NCI-H82 (cell line): ENCODE measurements around the gene DYNC1I1.
A peak's percentile ranks its signal among the peaks of the same experiment; 100 is the strongest.

Experiments
- DNase-seq: peaks from one replicate; lab custom pipeline; 2025; lab: John Stamatoyannopoulos, UW

DYNC1I1 gene

DNA sequence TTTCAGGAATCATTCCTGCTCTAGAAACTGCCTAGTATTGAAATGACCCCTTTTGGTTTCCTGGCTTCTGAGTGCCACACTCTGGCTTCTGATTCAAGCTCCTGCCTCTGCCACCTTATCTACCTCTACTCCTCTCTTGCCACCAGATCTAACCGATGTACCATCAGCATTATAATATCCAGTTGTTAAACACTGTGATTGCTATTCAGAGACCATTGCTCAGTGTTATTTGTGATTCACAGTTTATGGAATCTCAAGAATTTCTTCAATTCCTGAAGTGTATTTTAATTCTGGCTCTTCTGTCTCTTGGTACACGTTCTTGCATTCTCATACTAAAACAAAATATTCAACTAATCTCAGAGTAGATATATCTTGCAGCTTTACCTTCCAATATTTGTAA lies 88.7 kb downstream of the DYNC1I1 start:
- DNase-seq, result no peak

DNA sequence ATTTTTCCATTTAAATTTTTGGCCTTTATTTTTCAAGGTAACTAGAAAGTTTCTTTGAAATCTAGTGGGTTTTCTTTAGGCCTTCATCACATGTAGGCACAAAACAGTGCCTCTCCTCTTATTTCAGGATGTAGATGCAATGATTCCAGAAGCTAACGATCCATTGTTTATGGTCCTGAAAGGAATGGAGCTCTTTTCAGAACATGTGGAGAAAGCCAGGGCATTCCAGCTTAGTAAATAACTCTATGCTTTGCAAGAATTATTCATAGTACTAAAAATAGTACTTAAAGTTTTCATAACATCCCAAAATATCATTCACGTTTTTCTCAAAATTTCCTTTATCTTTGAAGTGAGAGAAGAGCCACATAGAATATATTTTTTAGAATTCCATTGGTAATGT lies 91.3 kb downstream of the DYNC1I1 start:
- no peak for DNase-seq

DNA sequence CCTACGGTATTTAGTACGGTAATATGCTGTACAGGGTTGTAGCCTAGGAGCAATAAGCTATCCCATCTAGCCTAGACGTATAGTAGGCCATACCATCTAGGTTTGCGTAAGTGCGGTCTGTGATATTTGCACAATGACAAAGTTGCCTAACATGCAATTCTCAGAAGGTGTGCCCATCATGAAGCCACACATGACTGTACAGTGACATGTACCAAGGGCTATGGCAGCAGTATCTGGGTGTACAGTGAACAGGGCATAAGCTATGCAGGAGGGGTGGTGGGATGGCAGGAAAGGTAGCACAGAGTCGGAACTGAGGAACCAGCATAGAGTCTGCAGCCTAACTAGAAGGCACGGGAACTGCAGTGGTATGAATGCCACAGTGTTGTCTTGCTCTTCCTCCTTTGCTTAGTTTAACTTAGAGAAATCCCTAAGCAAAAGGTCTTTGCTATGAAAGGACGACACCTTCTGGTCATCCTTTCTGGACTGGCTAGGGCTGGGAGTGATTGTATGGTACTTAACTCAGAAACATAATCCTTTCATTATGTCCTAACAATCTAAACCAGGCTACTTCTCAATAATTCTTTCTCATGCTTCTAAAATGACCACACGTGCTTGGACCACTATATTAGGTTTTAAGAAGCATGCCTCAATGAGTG lies 93.5 kb downstream of the DYNC1I1 start:
- peak; percentile 62 for DNase-seq

DNA sequence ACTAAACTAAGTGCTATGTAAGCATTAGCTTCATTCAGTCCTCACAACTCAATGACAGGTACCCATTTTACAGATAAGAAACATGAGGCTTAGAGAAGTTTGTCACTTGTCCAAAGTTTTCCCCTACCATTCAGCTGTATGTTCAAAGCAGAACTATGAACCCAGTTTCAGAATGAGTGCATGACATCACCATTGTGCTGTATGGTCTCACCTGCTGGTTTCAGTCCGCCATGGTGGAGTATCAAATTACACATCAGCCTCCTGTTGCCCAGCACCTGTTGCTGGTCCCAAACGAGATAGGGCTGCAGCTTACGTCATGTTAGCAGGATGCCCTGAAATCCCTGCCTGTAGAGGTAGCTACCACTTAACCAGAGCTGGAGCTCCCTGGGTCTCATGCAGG lies 95.0 kb downstream of the DYNC1I1 start:
- no peak for DNase-seq

DNA sequence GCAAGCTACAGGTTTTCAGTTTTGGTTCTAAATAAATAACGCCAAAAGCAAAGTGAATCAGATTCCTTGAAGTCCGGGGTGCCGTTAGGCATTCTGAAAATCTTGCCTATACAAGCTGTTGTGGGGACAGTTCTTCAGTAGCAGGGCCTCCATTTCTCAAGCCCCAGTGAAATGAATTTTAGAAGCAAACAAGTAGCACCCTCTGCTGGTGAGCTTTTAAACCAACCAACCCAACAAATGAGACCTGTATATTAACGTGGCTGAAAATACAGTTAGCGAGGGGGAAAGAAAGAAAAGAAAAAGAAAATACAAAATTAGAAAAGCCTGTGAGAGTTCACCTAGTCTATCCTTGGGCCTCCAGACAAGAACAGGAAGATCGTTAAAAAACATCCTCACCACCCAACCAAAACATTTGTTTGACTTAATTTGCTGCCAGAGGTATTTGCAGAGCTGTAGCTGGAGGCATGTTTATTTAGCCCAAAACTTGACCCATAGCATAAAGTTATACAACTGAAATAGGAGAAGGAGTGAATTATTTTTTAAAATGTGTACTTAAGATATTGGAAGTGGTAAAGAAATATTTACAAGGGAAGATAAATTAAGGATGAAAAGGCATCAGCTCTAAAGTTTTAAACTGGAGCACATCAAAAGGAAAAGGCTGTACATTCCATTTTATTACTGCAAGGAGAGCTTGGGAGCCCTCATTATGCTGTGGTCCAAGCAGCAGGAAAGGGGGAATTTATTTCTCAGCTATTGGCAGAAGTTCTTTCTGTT lies 98.9 kb downstream of the DYNC1I1 start:
- DNase-seq, result peak; percentile 80

DNA sequence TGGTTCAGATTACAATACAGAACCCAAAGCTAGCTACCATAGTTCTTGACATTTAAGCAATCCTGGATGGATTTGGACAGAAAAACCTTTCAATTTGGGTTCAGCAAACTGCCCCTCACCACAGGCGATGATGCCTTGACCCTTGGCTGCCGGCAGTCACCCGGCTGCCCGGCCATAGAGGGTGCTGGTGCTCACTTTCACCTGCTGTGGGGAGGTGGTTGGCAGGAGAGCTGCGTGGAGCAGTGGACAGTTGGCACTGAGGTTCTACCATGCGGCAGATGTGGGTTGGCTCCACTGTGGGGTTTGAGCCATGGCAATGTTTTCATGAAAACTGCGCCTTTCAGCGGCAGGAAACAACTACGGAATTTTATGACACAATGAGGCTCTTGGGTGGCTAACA lies 99.5 kb downstream of the DYNC1I1 start:
- no peak for DNase-seq

DNA sequence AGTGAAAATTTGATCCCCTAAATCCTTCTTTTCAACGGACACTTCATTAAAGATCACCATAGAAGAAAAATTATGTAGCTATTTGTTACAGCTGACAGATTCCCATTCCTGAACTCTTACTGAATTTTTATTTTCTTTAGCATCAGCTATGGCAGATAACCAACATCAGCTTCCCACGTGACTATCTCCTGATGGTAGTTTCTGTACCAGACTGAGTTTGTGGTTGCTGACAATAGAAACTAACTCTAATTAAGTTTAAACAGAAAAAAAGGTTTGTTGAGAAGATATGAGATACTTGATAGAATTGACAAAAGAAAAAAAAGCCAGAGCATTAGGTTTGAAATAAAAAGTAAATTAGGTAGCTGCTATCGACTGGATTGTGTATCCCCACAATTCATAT lies 101.8 kb downstream of the DYNC1I1 start:
- DNase-seq, result no peak

DNA sequence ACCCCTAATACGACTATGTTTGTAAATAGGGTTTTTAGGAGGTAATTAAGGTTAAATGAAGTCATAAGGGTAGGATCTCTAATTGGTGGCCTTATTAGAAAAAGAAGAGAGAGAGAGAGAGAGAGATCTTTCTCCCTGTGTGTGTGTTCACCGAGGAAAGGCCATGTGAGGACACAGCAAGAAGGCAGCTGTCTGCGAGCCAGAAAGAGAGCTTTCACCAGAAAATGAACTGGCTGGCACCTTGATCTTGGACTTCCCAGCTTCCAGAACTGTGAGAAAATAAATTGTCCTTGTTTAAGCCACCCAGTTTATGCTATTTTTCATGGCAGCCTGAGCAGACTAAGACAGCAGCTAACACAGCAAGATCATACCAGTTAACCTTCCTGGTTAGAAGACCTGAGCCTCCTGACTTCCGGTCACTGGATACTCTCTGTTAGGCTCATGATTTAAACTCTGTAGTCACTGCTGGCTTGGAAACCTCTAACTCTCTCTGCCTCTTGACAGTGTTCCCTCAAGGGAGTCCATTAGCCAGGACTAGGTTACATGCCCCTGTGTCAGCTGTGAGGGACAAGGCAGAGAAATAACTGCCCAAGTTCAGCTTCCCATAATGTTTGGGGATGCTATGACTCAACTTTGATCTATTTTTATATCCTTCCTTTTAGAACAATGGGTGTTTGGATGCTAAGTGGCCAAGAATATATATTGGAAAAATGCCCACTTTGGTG lies 102.3 kb downstream of the DYNC1I1 start:
- no peak for DNase-seq

DNA sequence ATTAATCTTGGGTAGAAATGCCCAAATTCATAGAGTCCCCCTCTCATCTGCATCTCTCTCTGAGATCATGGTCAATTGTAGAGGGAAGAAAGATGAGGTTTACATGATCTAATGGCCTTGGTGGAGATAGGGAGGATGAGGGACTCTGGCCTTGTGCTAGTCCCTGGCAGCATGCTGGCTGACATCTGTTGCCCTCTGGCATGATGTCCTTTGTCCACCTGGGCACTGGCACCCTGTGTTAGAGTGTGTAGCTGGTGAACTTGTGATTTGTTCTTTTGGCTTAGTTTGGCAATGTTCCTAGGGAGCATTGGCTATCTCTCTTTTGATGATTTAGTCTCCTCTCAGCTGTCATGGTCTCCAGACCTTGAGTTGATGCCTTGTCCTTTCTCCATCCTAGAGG lies 103.2 kb downstream of the DYNC1I1 start:
- DNase-seq, result no peak

DNA sequence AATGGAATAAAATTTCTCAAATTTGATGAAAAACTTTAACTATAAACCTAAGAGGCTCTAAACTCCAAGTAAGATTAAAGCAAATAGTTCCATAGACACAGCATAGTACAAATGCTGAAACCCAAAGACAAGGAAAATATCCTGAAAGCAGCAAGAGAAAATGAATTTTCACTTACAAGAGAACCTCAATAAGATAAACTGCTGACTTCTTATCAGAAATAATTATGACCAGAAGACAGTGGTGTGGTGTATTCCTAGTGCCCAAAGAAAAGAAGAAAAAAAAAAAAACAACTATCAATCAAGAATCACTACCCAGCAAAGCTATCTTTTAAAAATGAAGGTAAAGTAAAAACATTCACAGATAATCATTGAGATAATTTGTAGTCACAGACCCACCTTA lies 106.3 kb downstream of the DYNC1I1 start:
- DNase-seq, result no peak

DNA sequence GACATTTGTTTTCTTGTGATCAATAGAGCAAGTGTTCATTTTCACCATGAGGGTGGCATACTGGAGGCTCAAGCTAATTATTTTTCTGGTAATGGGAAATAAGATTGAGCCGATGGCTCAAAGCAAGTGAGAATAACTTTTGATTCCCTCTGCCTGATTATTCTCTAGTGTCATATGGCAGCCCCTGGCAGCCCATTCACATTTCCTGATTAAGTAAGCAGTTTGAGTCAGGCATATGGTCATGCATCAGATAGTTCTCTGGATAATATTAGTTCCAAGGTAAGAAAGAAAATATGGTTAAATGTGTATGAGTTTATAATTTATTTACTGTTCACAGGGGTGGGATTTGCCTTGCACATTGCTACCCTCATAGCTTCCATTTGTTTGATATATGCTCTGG lies 109.2 kb downstream of the DYNC1I1 start:
- DNase-seq, result no peak

DNA sequence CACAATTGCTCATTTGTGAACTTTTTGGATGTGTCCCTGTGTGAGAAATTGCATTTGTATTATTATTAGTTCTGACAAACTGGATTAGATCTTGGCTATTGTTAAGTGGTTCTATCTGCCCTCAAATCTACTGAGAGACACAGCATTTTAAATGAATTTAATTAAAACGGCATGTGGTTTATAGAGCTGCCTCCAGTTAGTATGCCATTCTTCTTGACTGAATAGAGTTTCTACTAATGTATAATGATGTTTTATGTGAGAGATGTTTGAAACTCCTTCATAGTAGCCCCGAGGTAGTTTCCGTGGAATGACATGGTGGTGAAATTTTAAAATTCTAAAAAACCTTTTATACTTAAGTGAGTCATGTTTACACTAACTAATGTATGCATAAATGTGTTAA lies 110.9 kb downstream of the DYNC1I1 start:
- DNase-seq, result no peak

DNA sequence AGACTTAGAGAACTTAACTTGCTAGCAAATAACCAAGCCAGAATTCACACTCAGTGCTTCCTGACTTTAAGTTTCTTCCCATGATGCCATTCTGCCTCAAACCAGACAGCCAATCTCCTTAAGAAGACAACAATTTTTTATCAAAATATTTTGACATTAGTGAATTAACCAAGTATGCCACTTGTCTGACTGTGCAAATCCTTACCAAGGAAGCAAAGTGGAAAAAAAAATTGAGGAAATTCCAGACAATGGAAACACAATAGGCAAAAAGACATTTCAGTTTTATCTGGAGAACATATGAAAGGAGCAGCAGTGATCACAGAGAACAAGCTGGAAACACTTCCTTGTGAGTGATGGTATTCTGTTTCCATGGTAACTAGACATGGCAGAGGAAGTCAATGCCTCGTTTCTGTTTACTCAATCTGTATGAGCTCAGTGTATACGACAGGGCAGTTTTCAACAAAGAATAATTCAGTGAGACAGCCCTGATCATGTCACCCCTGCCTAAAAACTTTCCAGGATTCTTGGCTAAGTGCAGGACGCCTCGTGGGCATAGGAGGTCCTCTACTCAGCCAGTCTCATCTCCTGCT lies 114.2 kb downstream of the DYNC1I1 start:
- DNase-seq, result no peak

DNA sequence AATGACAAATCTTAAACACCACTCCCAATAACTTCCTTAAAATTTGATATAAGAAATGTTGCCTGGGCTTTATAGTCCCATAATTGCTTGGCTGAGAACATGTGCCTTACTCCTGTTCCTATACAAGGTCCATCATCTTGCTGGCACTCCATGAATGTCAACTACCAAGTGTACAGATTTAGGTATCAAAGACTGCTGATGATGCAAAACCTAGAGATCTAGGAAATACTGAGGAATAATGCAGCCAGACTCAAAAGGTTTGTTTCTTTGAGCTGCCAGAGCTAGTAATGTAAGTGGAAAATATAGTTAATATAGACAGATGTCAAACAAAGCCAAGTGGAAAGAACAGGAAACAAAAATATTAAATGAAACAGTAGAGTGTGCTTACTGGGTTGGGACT lies 121.1 kb downstream of the DYNC1I1 start:
- no peak for DNase-seq

DNA sequence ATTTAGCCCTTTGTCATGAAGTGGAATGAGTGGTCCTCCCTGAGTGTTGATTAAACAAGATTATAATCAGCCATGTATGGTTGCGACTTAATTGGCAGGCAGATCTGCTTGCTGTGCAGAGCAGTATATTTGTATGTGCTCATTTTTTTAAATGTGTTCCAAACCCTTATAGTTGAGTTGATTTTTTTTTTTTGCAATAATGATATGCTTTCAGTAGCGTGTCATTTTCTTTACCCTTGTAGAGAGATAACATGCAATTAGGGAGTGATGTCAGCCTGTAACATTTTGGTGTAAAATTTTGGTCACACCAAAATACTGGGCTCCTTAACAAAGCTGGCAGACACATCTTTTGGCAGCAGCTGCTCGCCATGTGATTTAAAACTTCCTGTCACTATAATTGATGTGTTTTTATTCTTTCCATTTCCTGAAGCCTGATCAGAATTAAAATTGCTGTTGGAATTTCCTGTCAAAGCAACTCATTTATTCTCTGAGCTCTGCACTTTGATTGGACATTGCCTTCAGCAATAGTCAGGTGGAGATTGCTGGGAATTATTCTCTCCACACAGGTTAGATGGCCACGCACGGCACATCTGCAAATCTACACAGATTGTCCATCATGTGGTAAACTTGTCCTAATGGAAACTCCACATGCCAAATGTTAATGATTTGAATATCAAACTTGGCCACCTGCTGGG lies 125.3 kb downstream of the DYNC1I1 start:
- DNase-seq, result no peak

DNA sequence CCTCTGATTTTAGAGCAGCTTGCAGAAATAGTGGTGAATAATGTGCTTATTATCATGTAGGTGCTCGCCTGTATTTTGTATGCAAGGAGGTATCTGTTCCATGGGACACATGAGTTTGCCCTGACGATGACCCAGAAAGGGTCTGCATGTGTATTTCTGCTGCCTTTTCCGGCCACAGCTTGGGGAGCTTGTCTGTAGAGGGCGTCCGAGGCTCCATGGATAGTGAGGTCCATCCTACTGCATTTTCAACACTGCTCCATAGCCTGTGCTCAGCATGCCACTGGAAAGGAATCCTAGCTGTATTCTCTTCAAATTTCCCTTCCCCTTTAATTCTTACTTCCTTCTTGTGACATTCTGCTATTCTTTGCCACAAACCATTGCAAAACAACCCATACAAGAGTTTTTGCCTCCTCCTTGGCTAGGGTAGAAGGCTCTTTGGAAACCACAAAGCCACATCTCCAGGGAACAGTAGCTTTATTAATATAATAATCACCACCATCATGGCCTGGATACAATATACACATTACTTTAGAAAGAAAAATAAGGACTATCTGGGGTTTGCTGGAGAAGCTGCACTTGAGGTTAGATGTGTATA lies 127.7 kb downstream of the DYNC1I1 start:
- DNase-seq, result no peak

DNA sequence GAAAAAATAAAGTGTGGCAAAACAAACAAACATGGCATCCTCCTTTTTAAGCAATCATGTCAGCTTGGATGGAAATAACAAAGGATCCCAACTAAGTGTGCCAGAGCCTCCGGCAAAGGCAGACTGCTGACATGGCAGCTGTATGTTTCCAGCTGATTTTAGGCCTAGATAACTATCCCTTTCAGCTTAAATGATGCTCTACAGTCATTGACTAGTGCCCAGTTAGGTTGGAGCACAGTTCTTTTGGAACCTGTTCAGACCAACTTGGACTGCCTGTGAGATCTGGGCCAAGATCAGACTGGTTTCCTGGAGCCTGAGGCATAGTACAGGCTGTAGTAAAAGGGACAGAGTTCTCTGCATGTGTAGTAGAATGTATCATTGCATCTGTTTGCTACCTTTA lies 128.7 kb downstream of the DYNC1I1 start:
- DNase-seq, result no peak

DNA sequence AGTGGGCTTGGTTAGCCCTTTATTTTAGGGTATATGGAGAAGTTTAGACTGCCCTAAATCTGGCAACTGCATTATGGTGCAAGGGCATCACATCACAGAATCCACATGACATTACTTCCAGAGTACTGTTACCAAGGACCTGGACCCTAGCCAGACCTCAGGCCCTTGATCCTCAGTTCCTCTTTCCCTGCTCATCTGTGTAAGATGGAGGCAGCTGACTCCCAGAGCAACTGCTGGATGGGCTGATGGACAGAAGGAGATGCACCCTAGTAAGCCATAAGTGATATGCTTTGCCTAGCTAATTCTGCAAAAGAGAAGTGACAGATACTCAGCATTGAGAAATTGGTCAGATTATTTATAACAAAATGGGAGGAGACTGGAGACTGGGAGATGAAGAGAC lies 131.7 kb downstream of the DYNC1I1 start:
- no peak for DNase-seq

DNA sequence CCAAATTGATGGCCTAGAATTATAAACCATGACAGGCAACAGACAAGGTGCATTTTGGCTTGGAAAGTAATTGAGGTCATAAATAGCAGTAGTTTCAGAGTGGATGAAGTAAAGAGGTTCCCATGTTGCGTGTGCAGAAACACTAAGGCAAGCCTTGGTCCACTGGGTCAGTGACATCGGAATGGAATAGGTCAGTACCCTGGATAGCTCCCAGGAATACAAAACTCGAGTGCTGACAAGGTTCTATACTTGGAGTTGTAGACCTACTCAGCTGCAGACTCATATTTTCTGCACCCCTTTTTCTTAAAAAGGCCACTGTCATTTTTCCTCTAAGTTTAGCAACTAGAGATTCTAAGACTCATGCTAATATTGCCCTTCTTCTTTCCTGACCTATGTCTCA lies 132.8 kb downstream of the DYNC1I1 start:
- no peak for DNase-seq

DNA sequence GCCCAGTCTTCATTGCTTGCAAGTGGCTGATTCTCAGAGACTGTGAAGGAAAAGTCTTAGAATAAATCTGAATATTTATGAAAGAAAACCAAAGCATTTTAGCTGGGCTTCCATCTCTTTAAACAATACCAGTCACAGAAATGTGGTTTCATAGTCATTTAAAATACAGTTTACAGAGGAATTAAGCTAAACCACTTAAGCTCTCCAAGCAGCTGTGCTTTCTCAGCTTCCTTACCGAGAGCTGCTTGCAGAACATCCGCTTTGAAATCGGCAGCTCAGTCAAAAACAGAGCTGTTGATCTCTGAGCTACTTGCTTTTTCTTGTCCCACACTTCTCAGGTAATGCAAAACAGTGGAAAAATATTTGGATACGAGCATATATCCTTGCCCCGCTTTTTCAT lies 134.5 kb downstream of the DYNC1I1 start:
- peak; percentile 85 for DNase-seq

DNA sequence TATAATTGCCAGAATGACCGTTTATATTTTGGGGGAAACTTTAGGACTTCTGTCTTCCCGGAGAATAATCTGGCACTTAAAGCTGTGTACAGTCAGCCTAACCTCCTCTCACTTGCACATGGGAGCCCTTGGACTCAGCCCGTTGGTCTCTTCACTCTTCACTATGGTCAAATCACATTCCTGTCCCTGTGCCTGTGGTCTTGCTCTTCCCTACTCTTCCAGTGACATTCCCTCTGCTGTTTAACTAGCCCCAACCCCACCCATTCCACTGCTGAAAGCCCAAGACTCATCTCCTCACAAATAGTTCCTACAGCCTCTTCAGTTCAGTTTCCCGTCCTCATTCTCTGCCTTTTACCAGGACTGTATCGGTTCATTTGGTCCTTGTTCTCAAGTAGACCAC lies 135.0 kb downstream of the DYNC1I1 start:
- peak; percentile 27 for DNase-seq

DNA sequence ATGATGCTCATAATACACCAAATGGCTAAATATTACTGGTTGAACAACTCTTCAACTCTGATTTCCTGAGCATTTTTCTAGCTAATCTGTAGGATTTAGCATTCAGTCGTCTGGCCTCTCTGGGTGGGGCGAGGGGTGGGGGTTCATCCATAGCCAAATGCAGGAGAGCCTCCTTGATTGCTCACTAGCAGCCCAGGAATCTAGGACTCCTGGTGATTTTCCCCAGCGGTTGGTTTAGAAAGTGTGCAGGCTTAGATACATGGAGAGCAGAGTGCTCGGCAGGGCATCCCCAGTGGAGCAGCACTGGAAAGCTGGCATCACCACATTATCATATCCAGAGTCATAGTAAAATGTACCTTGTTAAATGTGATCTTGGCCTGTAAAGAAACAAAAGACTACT lies 136.1 kb downstream of the DYNC1I1 start:
- DNase-seq, result peak; percentile 12
